Mesenchymal stem cell (in vitro differentiated cells and primary cell): ENCODE measurements around the gene UBE2I.

Experiments used
- DNase-seq: peaks from one replicate; pipeline ENCODE4 v3.0.0-alpha.2; 2013
- H2AFZ ChIP-seq: one replicate; pipeline ENCODE4 v1.6.1; 2013; ENCODE audit warnings: low read depth, mild to moderate bottlenecking, control low read depth, inconsistent platforms, low read length, moderate library complexity
- H2AK5ac ChIP-seq: 2 replicates; pipeline ENCODE4 v1.6.1; 2013; ENCODE audit warnings: low read length, moderate library complexity, mild to moderate bottlenecking, inconsistent platforms; ENCODE audit not compliant: severe bottlenecking
- H2BK120ac ChIP-seq: one replicate; pipeline ENCODE4 v1.6.1; 2013; ENCODE audit warnings: low read depth, mild to moderate bottlenecking, inconsistent platforms, low read length, moderate library complexity
- H2BK12ac ChIP-seq, 2 experiments: one replicate each; pipeline ENCODE4 v1.6.1; 2013; ENCODE audit warnings: inconsistent platforms in 2 of 2, low read length in 2 of 2, mild to moderate bottlenecking in 2 of 2, moderate library complexity in 2 of 2, control low read depth in 1 of 2
- H2BK15ac ChIP-seq: one replicate; pipeline ENCODE4 v1.6.1; 2013; ENCODE audit warnings: mild to moderate bottlenecking, low read depth, inconsistent platforms; ENCODE audit not compliant: poor library complexity, severe bottlenecking
- H2BK5ac ChIP-seq: 2 replicates; pipeline ENCODE4 v1.6.1; 2013; ENCODE audit warnings: low read depth, mild to moderate bottlenecking, low read length, control low read depth, inconsistent platforms; ENCODE audit not compliant: poor library complexity, severe bottlenecking
- H3K14ac ChIP-seq, 2 experiments: one replicate each; pipeline ENCODE4 v1.6.1; 2013; ENCODE audit warnings: inconsistent platforms in 2 of 2, low read length in 2 of 2, control low read depth in 1 of 2, mild to moderate bottlenecking in 1 of 2, moderate library complexity in 1 of 2
- H3K18ac ChIP-seq, 2 experiments: one replicate each; pipeline ENCODE4 v1.6.1; 2013; ENCODE audit warnings: inconsistent platforms in 2 of 2, low read length in 2 of 2, control low read depth in 1 of 2, low read depth in 1 of 2, mild to moderate bottlenecking in 1 of 2
- H3K23ac ChIP-seq, 2 experiments: one replicate each; pipeline ENCODE4 v1.6.1; 2013; ENCODE audit warnings: inconsistent platforms in 2 of 2, low read length in 2 of 2, mild to moderate bottlenecking in 2 of 2, moderate library complexity in 2 of 2, control low read depth in 1 of 2
- H3K27ac ChIP-seq: 2 replicates; pipeline ENCODE4 v1.5.1; 2013; ENCODE audit warnings: mild to moderate bottlenecking, moderate library complexity, low read length, control low read depth, inconsistent platforms; ENCODE audit not compliant: poor library complexity, severe bottlenecking
- H3K27me3 ChIP-seq, 2 experiments: 2 replicates each; pipeline versions ENCODE4 v1.6.1 to v1.7.0; 2013; ENCODE audit warnings: low read length in 2 of 2, mild to moderate bottlenecking in 2 of 2, moderate library complexity in 2 of 2, control low read depth in 1 of 2, inconsistent platforms in 1 of 2; ENCODE audit not compliant: control insufficient read depth in 1 of 2, insufficient read depth in 1 of 2
- H3K36me3 ChIP-seq, 2 experiments: 2 replicates each; pipeline versions ENCODE4 v1.6.1 to v1.7.0; 2013; ENCODE audit warnings: low read length in 2 of 2, control low read depth in 1 of 2, inconsistent platforms in 1 of 2, low read depth in 1 of 2, mild to moderate bottlenecking in 1 of 2; ENCODE audit not compliant: insufficient read depth in 2 of 2, control insufficient read depth in 1 of 2
- H3K4ac ChIP-seq, 2 experiments: one replicate each; pipeline ENCODE4 v1.6.1; 2013; ENCODE audit warnings: inconsistent platforms in 2 of 2, low read length in 2 of 2, mild to moderate bottlenecking in 2 of 2, moderate library complexity in 2 of 2, control low read depth in 1 of 2, low read depth in 1 of 2
- H3K4me1 ChIP-seq: 2 replicates; pipeline ENCODE4 v1.6.1; 2013; ENCODE audit warnings: low read depth, low read length, control low read depth; ENCODE audit not compliant: control insufficient read depth, insufficient read depth
- H3K4me2 ChIP-seq: 2 replicates; pipeline ENCODE4 v1.6.1; 2013; ENCODE audit warnings: low read length, mild to moderate bottlenecking, inconsistent platforms; ENCODE audit not compliant: poor library complexity, severe bottlenecking
- H3K4me3 ChIP-seq, 2 experiments: 2 replicates each; pipeline versions ENCODE4 v1.5.1 to v1.7.0; 2013; ENCODE audit warnings: low read length in 2 of 2, mild to moderate bottlenecking in 2 of 2, control low read depth in 1 of 2, low read depth in 1 of 2; ENCODE audit not compliant: insufficient read depth in 1 of 2
- H3K79me1 ChIP-seq: replicated peaks from 2 replicates; pipeline ENCODE4 v1.6.1; 2013; ENCODE audit warnings: mild to moderate bottlenecking, control low read depth, low read length, inconsistent platforms; ENCODE audit not compliant: poor library complexity, severe bottlenecking
- H3K9ac ChIP-seq: 2 replicates; pipeline ENCODE4 v1.7.0; 2013; ENCODE audit warnings: mild to moderate bottlenecking, low read length, moderate library complexity
- H3K9me3 ChIP-seq: 2 replicates; pipeline ENCODE4 v1.7.0; 2013; ENCODE audit warnings: mild to moderate bottlenecking, low read length; ENCODE audit not compliant: control insufficient read depth
- H4K8ac ChIP-seq: one replicate; pipeline ENCODE4 v1.6.1; 2013; ENCODE audit warnings: inconsistent platforms, mild to moderate bottlenecking, low read length, moderate library complexity
- H4K91ac ChIP-seq: one replicate; pipeline ENCODE4 v1.6.1; 2013; ENCODE audit warnings: mild to moderate bottlenecking, low read length, inconsistent platforms
- WGBS: methylation state at CpG from one replicate; pipeline ENCODE4 v1.1.7; 2013; ENCODE audit warnings: mixed read lengths; 5-methylcytosine and 5-hydroxymethylcytosine counted together

Gene UBE2I

DNA sequence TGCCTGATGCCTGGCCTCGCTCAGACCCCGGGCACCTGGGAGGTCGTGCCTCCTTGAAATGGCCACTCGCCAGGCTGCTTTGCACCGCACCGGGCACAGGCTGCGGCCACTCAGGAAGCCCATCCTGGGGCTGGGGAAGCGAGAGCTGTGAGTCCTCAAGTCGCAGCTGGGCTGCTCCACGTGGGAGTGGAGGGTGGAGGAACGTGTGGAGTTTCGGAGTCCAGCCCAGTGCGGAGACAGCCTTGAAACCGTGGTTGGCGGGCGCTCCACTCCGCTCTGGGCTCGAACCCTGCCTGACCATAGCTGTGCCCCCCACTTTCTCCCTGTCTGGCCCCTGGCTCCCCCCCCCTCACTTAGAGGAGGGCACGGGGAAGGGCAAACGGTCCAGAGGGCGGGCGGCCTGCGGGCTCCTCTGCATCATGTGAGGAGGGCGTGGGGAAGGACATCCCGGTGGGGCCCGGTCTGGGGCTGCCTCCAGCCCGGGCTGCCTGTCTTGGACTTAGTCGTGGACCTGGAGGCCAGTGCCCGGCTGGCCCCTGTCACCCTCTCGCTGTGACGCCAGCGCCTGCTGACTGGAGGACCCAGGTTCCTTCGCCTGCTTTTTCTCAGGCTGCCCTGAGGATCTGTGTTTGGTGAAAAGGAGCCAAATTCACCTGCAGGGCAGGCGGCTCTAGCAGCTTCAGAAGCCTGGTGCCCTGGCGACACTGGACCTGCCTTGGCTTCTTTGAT, 2.5 kb downstream of the UBE2I start:
- Histone ChIP-seq H3K4ac (no peak overlapping the region), H3K4me3 (peak overlapping the region in 1 of 2 experiments; percentile 92), H3K18ac (no peak overlapping the region), H3K14ac (no peak overlapping the region), H3K79me1 (peaks cover 10% of the 10 kb centered on the region), H3K4me2 (peak overlapping the region; percentile 96), H2BK5ac (no peak overlapping the region), H3K23ac (no peak overlapping the region), H2AK5ac (no peak overlapping the region), H3K9ac (peak overlapping the region; percentile 92), H3K36me3 (peaks cover 34 to 50% of the 10 kb centered on the region in 2 experiments), H2BK120ac (no peak overlapping the region), H2BK12ac (no peak overlapping the region), H3K4me1 (peaks cover 29% of the 10 kb centered on the region), H4K91ac (no peak overlapping the region), H3K27me3 (no peaks in the 10 kb centered on the region), H4K8ac (no peak overlapping the region), H3K9me3 (no peaks in the 10 kb centered on the region), H3K27ac (no peak overlapping the region), H2BK15ac (no peak overlapping the region), H2AFZ (no peak overlapping the region)
- WGBS: 89% methylated on average over 31 of the region's 35 CpGs
- no peak for DNase-seq

DNA sequence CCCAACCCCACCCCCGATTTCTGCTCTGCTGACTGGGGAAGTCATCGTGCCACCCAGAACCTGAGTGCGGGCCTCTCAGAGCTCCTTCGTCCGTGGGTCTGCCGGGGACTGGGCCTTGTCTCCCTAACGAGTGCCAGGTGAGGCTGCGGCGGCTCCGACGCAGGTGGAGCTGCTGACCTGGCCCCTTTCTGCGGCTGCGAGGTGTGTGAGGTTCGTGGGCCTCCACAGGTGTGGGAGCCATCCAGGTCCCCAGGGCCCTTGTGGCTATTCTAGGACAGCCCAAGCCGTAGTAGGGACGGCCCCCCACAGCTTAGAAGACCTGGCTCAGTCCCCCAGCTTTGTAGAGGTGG, 3.0 kb downstream of the UBE2I start:
- Histone ChIP-seq H3K4me1 (peaks cover 29% of the 10 kb centered on the region), H3K9ac (peak overlapping the region; percentile 92), H3K9me3 (no peaks in the 10 kb centered on the region), H2BK5ac (no peak overlapping the region), H2AK5ac (no peak overlapping the region), H3K23ac (no peak overlapping the region), H2AFZ (no peak overlapping the region), H3K4me2 (no peak overlapping the region), H3K27ac (no peak overlapping the region), H2BK15ac (no peak overlapping the region), H4K8ac (no peak overlapping the region), H2BK120ac (no peak overlapping the region), H3K18ac (no peak overlapping the region), H3K79me1 (peaks cover 10% of the 10 kb centered on the region), H3K14ac (no peak overlapping the region), H3K4me3 (peak overlapping the region in 1 of 2 experiments; percentile 92), H4K91ac (no peak overlapping the region), H2BK12ac (no peak overlapping the region), H3K4ac (no peak overlapping the region), H3K27me3 (no peaks in the 10 kb centered on the region), H3K36me3 (peaks cover 40 to 55% of the 10 kb centered on the region in 2 experiments)
- WGBS: 98% methylated on average over 16 of the region's 16 CpGs
- DNase-seq: no peak

DNA sequence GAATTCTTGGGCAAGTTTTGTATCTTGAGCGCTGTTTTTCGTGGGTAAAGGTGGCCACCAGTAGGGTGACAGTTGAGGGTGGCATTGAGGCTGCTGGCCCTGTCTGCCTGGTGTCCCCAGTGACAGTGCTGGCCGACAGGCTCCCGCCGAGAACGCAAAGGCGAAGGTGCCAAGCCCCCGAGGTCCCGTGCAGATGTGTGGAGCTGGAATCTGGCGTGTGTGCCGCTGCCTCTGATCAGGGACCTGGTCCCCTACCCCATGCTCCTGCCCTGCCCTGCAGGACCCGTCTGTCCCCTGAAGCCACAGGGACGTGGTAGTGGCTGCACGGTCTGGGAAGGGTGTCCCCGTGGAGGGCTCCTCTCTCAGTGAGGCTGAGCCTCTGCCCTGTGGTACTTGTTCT, 3.5 kb downstream of the UBE2I start:
- H2BK15ac ChIP-seq: no peak overlapping the region
- DNase-seq: no peak
- H2AK5ac ChIP-seq: no peak overlapping the region
- no peaks in the 10 kb centered on the region for H3K27me3 ChIP-seq
- peaks cover 44 to 59% of the 10 kb centered on the region in 2 experiments for H3K36me3 ChIP-seq
- peak overlapping the region in 1 of 2 experiments; percentile 10 for H3K23ac ChIP-seq
- H3K9me3 ChIP-seq: no peaks in the 10 kb centered on the region
- no peak overlapping the region for H3K14ac ChIP-seq
- no peak overlapping the region for H2BK5ac ChIP-seq
- H3K9ac ChIP-seq: peak overlapping the region; percentile 92
- H3K4ac ChIP-seq: no peak overlapping the region
- no peak overlapping the region for H3K4me2 ChIP-seq
- H3K4me1 ChIP-seq: peaks cover 29% of the 10 kb centered on the region
- H3K79me1 ChIP-seq: peaks cover 12% of the 10 kb centered on the region
- peak overlapping the region in 1 of 2 experiments; percentile 92 for H3K4me3 ChIP-seq
- no peak overlapping the region for H4K8ac ChIP-seq
- H3K18ac ChIP-seq: no peak overlapping the region
- no peak overlapping the region for H2BK120ac ChIP-seq
- 97% methylated on average over 15 of the region's 15 CpGs for WGBS
- no peak overlapping the region for H2BK12ac ChIP-seq
- H2AFZ ChIP-seq: no peak overlapping the region
- H3K27ac ChIP-seq: no peak overlapping the region
- H4K91ac ChIP-seq: no peak overlapping the region

DNA sequence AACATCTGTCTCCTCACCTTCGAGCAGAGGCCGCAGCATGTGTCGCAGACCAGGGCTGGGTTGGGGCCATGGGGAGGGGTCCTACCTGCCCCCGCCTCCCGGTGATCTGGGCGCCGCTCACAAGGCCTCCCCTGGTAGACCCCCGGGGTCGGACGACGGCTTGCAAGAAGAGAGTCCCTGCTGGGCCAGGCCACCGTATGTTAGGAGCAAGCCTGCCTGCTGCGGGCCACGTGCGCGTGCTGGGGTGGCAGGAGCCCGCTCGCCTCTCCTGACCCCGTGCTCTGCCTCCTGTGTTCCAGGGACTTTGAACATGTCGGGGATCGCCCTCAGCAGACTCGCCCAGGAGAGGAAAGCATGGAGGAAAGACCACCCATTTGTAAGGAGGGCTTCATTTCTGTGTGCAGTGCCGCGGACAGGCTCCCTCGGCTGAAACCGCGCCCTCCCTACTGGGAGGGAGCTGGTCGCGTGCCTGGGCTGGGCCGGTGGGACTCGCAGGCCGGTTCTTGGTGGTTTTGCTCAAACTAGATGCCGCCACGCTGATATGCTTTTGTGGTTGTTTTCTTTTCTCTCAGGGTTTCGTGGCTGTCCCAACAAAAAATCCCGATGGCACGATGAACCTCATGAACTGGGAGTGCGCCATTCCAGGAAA, 4.4 kb downstream of the UBE2I start:
- peaks cover 54 to 69% of the 10 kb centered on the region in 2 experiments for H3K36me3 ChIP-seq
- H2BK12ac ChIP-seq: no peak overlapping the region
- H3K4ac ChIP-seq: no peak overlapping the region
- no peak overlapping the region for H3K18ac ChIP-seq
- H2AK5ac ChIP-seq: no peak overlapping the region
- no peak overlapping the region for H2BK5ac ChIP-seq
- no peak for DNase-seq
- peaks cover 17% of the 10 kb centered on the region for H3K79me1 ChIP-seq
- no peak overlapping the region for H2BK120ac ChIP-seq
- H3K27me3 ChIP-seq: no peaks in the 10 kb centered on the region
- no peak overlapping the region for H3K27ac ChIP-seq
- H4K91ac ChIP-seq: no peak overlapping the region
- no peak overlapping the region for H3K23ac ChIP-seq
- H4K8ac ChIP-seq: no peak overlapping the region
- H2BK15ac ChIP-seq: no peak overlapping the region
- H3K9me3 ChIP-seq: no peaks in the 10 kb centered on the region
- no peak overlapping the region for H3K9ac ChIP-seq
- H2AFZ ChIP-seq: no peak overlapping the region
- H3K14ac ChIP-seq: no peak overlapping the region
- H3K4me2 ChIP-seq: no peak overlapping the region
- 96% methylated on average over 38 of the region's 38 CpGs for WGBS
- peaks cover 29% of the 10 kb centered on the region for H3K4me1 ChIP-seq
- no peak overlapping the region for H3K4me3 ChIP-seq
